GM21786 (cell line): ENCODE measurements around the gene PDCD1LG2.
A peak's percentile ranks its signal among the peaks of the same experiment; 100 is the strongest.
"Not testable (repeated sequence)": the region's sequence is repeated elsewhere in the genome, so short reads cannot be mapped to it uniquely, and the experiment has no call there.

Experiments
- ATAC-seq: cut with Tn5 transposase; IDR thresholded peaks from one replicate; pipeline ENCODE4 v1.9.1; 2021; ENCODE audit not compliant: unreplicated experiment

PDCD1LG2 gene

GRCh38 chr9:5510360-5510931 lies at the start of gene PDCD1LG2:
TSS of gene PDCD1LG2 (plus strand) at chr9:5510531. CDS start at chr9:5522547, 12,016 bp downstream.
- ATAC-seq, result peak; percentile 72

DNA sequence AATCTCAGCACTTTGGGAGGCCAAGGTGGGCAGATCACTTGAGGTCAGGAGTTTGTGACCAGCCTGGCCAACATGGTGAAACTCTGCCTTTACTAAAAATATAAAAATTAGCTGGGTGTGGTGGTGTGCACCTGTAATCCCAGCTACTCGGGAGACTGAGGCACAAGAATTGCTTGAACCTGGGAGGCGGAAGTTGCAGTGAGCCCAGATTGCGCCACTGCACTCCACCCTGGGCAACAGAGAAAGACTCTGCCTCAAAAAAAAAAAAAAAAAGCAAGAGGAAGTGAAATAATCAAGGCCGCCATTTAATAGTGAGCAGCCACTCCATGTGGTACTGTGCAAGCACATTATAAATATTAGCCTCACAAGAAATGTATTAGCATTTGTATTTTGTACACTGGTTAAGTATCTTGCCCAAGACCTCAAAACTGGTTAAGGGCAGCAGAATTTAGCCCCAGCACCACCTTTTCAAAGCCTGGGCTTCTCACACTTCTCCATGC lies 45.5 kb upstream of the PDCD1LG2 start:
- not testable (repeated sequence) for ATAC-seq

GRCh38 chr9:5466005-5466404 lies 44.3 kb upstream of the PDCD1LG2 start:
- ATAC-seq, result no peak

GRCh38 chr9:5466766-5467165 lies 43.6 kb upstream of the PDCD1LG2 start:
- ATAC-seq, result no peak

- ATAC-seq, result no peak
Measured at GRCh38 chr9:5468850-5469249, 41.5 kb upstream of the PDCD1LG2 start.

DNA sequence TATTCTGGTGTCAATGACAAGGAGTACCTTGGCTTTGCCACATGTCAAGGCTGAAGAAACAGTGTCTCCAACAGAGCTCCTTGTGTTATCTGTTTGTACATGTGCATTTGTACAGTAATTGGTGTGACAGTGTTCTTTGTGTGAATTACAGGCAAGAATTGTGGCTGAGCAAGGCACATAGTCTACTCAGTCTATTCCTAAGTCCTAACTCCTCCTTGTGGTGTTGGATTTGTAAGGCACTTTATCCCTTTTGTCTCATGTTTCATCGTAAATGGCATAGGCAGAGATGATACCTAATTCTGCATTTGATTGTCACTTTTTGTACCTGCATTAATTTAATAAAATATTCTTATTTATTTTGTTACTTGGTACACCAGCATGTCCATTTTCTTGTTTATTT lies 40.2 kb upstream of the PDCD1LG2 start:
- ATAC-seq, result no peak

- ATAC-seq, result no peak
Measured at GRCh38 chr9:5470816-5471215, 39.5 kb upstream of the PDCD1LG2 start.

- not testable (repeated sequence) for ATAC-seq
Measured at GRCh38 chr9:5475611-5476010, 34.7 kb upstream of the PDCD1LG2 start.

DNA sequence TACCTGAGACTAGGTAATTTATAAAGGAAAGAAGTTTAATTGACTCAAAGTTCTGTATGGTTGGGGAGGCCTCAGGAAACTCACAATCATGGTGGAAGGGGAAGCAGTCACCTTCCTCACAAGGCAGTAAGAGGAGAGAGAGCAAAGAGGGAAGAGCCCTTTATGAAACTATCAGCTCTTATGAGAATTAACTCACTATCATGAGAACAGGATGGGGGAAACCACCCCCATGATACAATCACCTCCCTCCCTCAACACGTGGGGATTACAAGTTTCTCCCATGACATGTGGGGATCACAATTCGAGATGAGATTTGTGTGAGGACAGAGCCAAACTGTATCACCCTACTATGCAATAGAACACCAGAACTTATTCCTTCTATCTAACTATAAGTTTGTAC lies 32.1 kb upstream of the PDCD1LG2 start:
- ATAC-seq, result no peak

- peak; percentile 50 for ATAC-seq
Measured at GRCh38 chr9:5479994-5480694, 30.2 kb upstream of the PDCD1LG2 start.

DNA sequence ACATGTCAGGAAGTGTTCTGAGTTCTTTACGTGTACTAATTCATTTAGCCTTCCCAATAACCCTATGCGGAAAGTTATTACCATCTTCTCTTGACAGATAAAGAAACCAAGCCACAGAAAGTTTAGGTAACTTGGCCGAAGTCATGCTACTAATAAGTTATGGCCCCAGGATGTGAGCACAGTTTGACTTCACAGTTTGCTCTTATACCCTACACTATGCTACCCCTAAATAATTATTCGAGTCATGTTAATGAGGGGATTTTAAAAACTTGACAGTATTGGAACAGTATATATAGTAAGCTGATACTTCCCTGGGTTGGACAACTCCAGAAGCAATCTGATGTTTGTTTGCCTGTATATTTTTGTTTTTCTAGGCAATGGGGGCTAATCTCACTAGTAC lies 29.4 kb upstream of the PDCD1LG2 start:
- ATAC-seq, result no peak

DNA sequence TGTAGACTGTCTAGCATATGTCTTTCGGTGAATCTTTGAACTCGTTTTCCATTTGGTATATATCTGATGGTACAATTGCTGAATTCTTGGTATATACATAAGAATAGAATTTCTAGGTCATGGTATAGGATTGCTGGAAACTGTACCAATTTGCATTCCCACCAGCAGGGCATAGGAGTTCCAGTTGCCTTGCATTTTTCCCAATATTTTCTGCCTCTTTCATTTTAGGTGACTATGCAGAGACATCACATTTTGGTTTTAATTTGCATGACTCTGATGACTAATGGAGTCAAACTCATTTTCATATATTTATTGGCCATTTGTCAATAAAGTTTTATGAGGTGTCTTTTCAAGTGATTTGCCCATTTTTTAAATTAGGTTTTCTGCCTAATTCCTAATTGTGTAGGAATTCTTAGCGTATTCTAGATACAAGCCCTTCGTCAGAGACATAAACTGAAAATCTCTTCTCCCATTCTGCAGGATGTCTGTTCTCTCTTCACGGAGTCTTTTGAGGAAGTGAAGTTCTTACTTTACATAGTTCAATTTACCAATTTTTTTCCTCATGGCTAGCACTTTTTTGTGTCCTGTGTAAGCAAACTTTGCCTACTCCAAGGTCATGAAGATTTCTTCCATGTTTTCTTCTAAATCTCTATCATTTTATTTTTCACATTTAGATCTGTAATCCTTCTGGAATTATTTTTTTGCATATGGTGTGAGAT lies 28.9 kb upstream of the PDCD1LG2 start:
- no peak for ATAC-seq

DNA sequence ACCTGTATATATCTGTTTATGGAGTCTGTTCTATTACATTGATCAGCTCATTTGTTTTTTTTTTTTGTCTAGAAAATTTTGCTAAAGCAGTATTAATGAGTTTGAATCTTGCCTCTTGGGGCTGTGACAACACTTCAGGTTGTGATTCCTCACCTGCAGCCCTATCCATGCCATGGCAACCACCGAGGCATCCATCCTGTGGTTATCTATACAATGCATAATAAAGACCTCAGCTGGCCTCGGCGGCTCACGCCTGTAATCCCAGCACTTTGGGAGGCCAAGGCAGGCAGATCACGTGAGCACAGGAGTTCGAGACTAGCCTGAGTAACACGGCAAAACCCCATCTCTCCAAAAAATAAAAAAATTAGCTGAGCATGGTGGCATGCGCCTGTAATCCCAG lies 28.1 kb upstream of the PDCD1LG2 start:
- no peak for ATAC-seq

DNA sequence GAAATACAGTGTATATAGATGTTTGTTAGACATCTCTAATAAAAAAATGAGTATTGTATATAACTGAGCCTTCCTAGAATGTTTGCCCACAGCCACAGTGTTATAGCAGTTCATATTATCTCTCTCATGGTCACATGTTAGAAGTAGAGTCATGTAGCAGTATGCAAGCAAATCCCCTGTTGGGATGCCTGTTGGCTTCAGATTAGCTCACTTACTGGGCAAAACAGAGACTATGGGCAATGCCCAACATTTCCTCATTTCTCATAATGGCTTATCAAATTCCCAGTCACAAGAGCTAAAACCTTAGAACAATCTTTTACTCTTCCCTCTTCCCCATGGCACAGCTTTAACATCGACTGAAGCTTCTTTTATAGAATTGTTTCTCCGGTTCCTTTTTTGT lies 27.0 kb upstream of the PDCD1LG2 start:
- no peak for ATAC-seq

DNA sequence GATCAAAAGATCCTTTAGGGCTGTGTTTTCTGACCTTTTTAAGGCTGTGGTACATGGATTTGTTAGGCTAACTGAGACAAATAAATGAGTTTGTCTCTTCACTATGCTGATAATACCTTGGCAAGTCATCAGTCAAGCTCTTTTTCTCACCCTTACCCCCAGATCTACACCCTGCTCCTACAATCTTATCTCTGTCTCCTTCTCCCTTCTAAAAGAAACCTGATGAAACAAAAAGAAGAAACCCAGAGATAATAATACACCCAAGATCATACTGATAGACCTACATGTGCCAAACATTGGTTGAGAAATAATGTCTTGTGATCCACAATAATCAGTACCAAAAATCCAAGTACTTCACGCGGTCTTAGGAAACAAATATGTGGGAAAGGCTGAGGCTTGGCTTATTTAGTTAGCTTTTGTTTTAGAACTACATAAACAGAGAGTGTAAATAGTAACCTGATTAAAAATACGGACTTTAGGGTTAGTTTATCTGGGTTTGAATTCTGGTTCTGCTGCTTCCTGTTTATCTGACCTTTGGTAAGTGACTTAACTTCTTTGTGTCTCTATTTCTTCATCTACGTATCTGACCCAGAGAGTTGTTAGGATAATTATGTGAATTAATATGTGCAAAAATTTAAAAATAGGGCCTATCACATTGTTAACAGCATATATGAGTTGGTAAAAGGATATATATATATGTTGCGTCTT lies 24.8 kb upstream of the PDCD1LG2 start:
- ATAC-seq, result no peak

DNA sequence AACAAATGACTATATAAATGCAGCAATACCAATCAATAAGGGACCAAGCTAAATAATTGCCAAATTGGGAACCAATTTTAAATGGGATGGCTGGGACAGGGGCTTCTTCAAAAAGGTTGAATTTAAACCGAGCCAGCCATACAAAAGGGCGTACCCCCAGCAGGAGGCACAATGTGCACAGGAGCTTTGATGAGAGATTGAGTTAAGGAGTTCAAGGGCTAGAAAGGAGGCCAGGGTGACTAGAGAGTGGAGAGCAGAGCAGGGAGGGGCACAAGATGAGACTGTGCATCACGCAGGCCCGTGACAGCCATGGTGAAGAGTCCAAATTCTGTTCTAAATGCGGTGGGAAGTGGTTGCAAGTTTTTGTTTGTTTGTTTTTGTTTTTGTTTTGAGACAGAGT lies 23.3 kb upstream of the PDCD1LG2 start:
- ATAC-seq, result no peak

DNA sequence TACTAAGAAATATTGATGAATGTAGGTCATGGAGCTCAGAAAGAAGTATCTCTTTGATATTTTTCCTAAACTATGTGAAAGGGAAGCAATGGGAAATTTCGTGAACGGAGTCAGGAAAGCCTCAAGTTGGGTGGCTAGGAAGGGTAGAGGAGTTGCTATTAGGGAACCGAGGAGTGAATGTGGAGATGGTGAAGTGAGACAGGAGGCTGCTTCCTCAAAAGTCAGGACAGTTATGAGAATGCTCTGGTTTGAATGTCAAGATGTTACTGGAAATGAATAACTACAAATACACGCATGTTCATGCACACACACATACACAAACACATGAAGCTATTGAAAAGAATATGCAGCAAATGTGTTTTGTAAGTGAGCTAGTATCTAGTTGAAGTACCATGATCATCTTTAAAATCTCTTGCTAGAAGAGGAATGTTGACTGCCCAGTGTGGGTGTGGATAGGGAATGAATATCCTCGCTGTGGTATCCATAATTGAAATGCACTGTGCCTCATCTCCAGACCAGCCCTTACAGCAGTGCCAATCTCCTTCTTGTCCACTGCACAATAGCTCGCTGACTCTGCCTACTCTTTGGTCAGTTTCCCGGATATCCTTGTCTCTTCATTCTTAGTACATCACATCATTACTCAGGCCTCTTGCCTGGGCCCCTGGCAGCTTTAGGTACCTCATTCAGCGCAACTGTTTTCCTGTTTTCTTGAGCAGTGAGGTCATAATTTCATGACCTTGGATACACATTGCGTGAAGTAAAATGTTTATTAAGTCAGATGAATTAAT lies 21.9 kb upstream of the PDCD1LG2 start:
- no peak for ATAC-seq

- no peak for ATAC-seq
Measured at GRCh38 chr9:5489630-5490490, 20.5 kb upstream of the PDCD1LG2 start.

DNA sequence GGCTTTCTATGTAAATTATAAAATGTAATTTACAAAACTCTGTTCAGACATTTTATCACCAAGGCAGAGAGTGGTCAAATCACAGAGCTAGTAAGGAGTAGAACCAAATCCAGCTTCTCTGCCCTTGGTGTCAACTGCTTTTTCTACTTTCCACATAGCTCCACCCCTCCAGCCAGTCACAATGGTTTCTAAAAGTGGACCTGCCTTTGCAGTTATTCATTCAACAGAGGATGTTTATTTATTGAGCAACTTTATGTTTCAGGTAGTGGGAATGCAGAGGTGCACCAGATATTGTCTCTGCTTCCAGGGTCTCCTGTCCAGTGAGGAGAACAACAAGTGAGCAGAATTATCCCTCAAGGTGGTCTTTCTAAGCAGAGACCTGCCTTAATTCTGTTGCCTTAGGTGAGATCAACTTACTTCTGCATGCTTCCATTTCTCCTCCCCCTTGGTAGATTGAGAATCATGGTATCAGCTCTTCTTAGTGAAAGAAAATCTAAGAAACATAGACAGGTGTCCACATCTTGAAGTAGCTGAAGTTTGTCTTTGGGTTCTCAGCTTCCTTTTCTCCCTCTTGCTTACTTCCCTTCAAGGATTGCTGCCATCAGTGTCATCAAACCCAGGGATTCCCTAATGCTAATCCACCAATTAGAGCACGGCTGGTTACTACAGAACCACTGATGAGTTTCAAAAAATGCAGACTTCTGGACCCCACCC lies 17.2 kb upstream of the PDCD1LG2 start:
- no peak for ATAC-seq
